HepG2 (cell line): ENCODE measurements around the gene NTM. TPM values are rescaled to one million over a fixed set of nuclear protein-coding genes. Genes with fewer than 3 reads are reported as not detected.

ENCODE experiments used
- ATAC-seq: fragments of 200-7000 bp; cut with Tn5 transposase; 3 replicates; pipeline ENCODE4 v1.9.1; 2020; ENCODE audit warnings: mild to moderate bottlenecking, moderate library complexity
- BruUV-seq: library from RNA; stranded (reverse); fragments of 400-500 nt; replicated peaks from 2 replicates; lab custom pipeline; 2021; lab: Mats Ljungman, UMichigan
- CTCF ChIA-PET: fragments of 300-600 bp; formaldehyde crosslinking; extraction: SDS; loops from one replicate; lab custom pipeline; 2021; ENCODE audit warnings: low total read pairs, inconsistent platforms, low intra/inter-chr PET ratio; lab: Yijun Ruan, JAX
- POLR2A ChIA-PET: fragments of 350-600 bp; sonication (Branson Sonifier 250); formaldehyde crosslinking; loops from one replicate; lab custom pipeline; 2020; ENCODE audit warnings: antibody characterized with exemption, inconsistent platforms; lab: Yijun Ruan, JAX
- DNase-seq: peaks from one replicate; pipeline ENCODE4 v3.0.0-alpha.2; 2015; ENCODE audit warnings: low spot score
- FAIRE-seq: peaks from 3 replicates; lab custom pipeline; 2011; peaks lifted over from hg19 to GRCh38; lab: Jason Lieb, UNC
- H2AFZ ChIP-seq: one replicate; pipeline ENCODE4 v1.6.1; 2011; ENCODE audit warnings: low read length, inconsistent platforms
- H3K27ac ChIP-seq: fragments of 300-600 bp; 3 replicates; pipeline ENCODE4 v1.8.0; 2011; ENCODE audit warnings: mixed run types, mild to moderate bottlenecking, mixed read lengths, low read length, inconsistent platforms; ENCODE audit not compliant: insufficient read depth; ENCODE audit errors: extremely low read length
- H3K27me3 ChIP-seq, 2 experiments: fragments of 200-600 bp in 1 of 2; 2 replicates in 1 of 2; 3 replicates in 1 of 2; pipeline versions ENCODE4 v1.6.0 to v1.8.0; 2011; ENCODE audit warnings: low read length in 2 of 2, mild to moderate bottlenecking in 2 of 2, moderate library complexity in 2 of 2, inconsistent platforms in 1 of 2; ENCODE audit not compliant: insufficient read depth in 2 of 2, control insufficient read depth in 1 of 2
- H3K36me3 ChIP-seq, 2 experiments: fragments of 200-600 bp in 1 of 2; replicated peaks in 1 of 2; 2 replicates in 1 of 2; 3 replicates in 1 of 2; pipeline versions ENCODE4 v1.5.1 to v1.8.0; 2011; ENCODE audit warnings: low read length in 2 of 2, inconsistent platforms in 1 of 2; ENCODE audit not compliant: insufficient read depth in 2 of 2, control insufficient read depth in 1 of 2
- H3K4me1 ChIP-seq: 2 replicates; pipeline ENCODE4 v1.5.1; 2012; ENCODE audit warnings: low read length, inconsistent platforms; ENCODE audit not compliant: insufficient read depth
- H3K4me2 ChIP-seq: 2 replicates; pipeline ENCODE4 v1.6.0; 2011; ENCODE audit warnings: low read depth, low read length, inconsistent platforms
- H3K4me3 ChIP-seq, 3 experiments: fragments of 200-600 bp in 1 of 3; sonication (generic), shearing (Covaris generic) in 1 of 3; replicated peaks in 1 of 3; 2 replicates each; pipeline ENCODE4 v1.5.1; 2011 to 2016; ENCODE audit warnings: low read length in 3 of 3, inconsistent platforms in 2 of 3, low read depth in 2 of 3, mild to moderate bottlenecking in 2 of 3, control low read depth in 1 of 3, mixed read lengths in 1 of 3; ENCODE audit not compliant: insufficient read depth in 1 of 3
- H3K79me2 ChIP-seq: one replicate; pipeline ENCODE4 v1.6.1; 2011; ENCODE audit warnings: low read length, inconsistent platforms; ENCODE audit not compliant: insufficient read depth
- H3K9ac ChIP-seq: 2 replicates; pipeline ENCODE4 v1.6.0; 2011; ENCODE audit warnings: mild to moderate bottlenecking, low read depth, low read length, inconsistent platforms; ENCODE audit not compliant: insufficient read depth
- H3K9me3 ChIP-seq: 2 replicates; pipeline ENCODE4 v1.5.1; 2012; ENCODE audit warnings: mild to moderate bottlenecking, low read length
- H4K20me1 ChIP-seq: 2 replicates; pipeline ENCODE4 v1.6.0; 2011; ENCODE audit warnings: inconsistent platforms, mild to moderate bottlenecking, low read length, moderate library complexity; ENCODE audit not compliant: insufficient read depth
- CENPX ChIP-seq: sonication (generic); formaldehyde crosslinking; IDR thresholded peaks from 2 replicates; pipeline ENCODE4 v1.9.0; 2021; ENCODE audit warnings: mild to moderate bottlenecking, missing genetic modification reagents, moderate library complexity
- DBP ChIP-seq: sonication (generic); formaldehyde crosslinking; IDR thresholded peaks from 2 replicates; pipeline ENCODE4 v1.4.0; 2020; ENCODE audit warnings: missing genetic modification reagents; ENCODE audit errors: not compliant biosample characterization
- DNMT3B ChIP-seq: conservative IDR thresholded peaks from 2 replicates; pipeline ENCODE4 v1.6.1; 2016; ENCODE audit warnings: missing biosample characterization, control low read depth
- NR2F6 ChIP-seq, 2 experiments: IDR thresholded peaks; 2 replicates each; pipeline ENCODE4 v1.6.1; 2016; ENCODE audit warnings: antibody characterized with exemption in 1 of 2, mild to moderate bottlenecking in 1 of 2
- ZBTB49 ChIP-seq: sonication (generic); formaldehyde crosslinking; IDR thresholded peaks from 2 replicates; pipeline ENCODE4 v1.4.0; 2020; ENCODE audit warnings: missing genetic modification reagents, borderline replicate concordance
- WGBS: methylation state at CpG from one replicate; pipeline ENCODE4 v1.1.6; 2017; ENCODE audit warnings: low lambda C conversion rate; 5-methylcytosine and 5-hydroxymethylcytosine counted together
- in situ Hi-C: cut with HindIII; loops from 2 replicates; pipeline ENCODE4 v1.10.0; 2017; ENCODE audit warnings: low pct_unique_long_range_greater_than_20kb; ENCODE audit not compliant: extremely low pct_ligation_motif_present
- intact Hi-C: fragments of 100-400 bp; cut with micrococcal nuclease; formaldehyde crosslinking; loops from one replicate; pipeline ENCODE4 v1.10.0; 2022; ENCODE audit not compliant: unreplicated experiment
- polyA plus RNA-seq, 8 experiments: library from polyadenylated mRNA; depleted of rRNA in 3 of 8; stranded (reverse) in 7 of 8; unstranded in 1 of 8; fragments of >200 nt; fragmentation: Illumina TruSeq in 4 of 8; extraction: Trizol in 4 of 8; gene quantifications; 2 replicates each; pipeline versions ENCODE4 v1.2.1 to v1.2.3, GENCODE V29; 2011 to 2016; ENCODE audit warnings: low read depth in 4 of 8, missing spikeins in 1 of 8, mixed read lengths in 1 of 8; ENCODE audit not compliant: insufficient read depth in 1 of 8
- total RNA-seq, 5 experiments: library from RNA; depleted of rRNA; stranded (reverse); fragments of >200 nt; fragmentation: Illumina TruSeq; extraction: Trizol; gene quantifications; 2 replicates each; pipeline ENCODE4 v1.2.3, GENCODE V29; 2016; ENCODE audit warnings: low read depth in 1 of 5

Gene NTM
- total and polyA plus RNA-seq, 2 of the 13 experiments (the other 11 are each of a cell fraction or from before 2014, with no cell fraction given) = not detected

DNA sequence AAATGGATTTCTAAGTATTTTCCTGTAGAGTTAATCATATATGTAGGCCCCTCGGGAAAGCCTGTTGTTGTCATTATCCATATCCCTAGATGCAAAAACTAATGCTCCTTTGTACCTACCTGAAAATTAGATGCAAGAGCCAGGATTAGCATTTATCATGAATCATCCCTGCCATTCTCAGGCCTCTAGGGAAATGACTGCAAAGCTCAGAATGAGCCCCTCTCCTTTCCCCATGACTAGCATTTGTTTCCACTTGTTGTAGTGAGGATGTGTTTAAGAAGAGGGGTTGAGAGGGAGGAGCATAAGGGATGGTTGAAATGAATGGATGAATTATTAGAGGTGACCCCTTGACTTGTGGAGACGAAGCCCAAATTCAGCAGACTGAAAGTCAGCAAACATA is 537.9 kb downstream of the NTM start:
- H3K36me3 ChIP-seq = no peaks in the 10 kb centered on the region
- 0% methylated on average over 1 of the region's 2 CpGs for WGBS
- intact Hi-C loops (no loop called here), in situ Hi-C loops (no loop called here)
- no peak overlapping the region for H3K4me2 ChIP-seq
- H3K79me2 ChIP-seq = no peaks in the 10 kb centered on the region
- peaks cover 1 to 13% of the 10 kb centered on the region in 2 experiments; a peak in 2 of 5 replicates for H3K27me3 ChIP-seq
- POLR2A ChIA-PET = no interaction called here
- no peaks in the 10 kb centered on the region for H3K9me3 ChIP-seq
- no peak for ATAC-seq
- no peak overlapping the region for H3K4me3 ChIP-seq
- no peak for DNase-seq
- H3K27ac ChIP-seq = no peak overlapping the region
- no peak overlapping the region for H2AFZ ChIP-seq
- FAIRE-seq = no peak
- no TSS peak for BruUV-seq
- CTCF ChIA-PET = no interaction called here
- no peaks in the 10 kb centered on the region for H3K4me1 ChIP-seq
- no peaks in the 10 kb centered on the region for H4K20me1 ChIP-seq
- TF ChIP-seq CENPX (CRISPR knock-in tag) (no peak), NR2F6 (IDR thresholded peaks at IDR 0.05) (no peak), NR2F6 (CRISPR knock-in tag; IDR thresholded peaks at IDR 0.05) (no peak), DBP (no peak), DNMT3B (CRISPR knock-in tag) (no peak), ZBTB49 (CRISPR knock-in tag) (no peak)
- no peak overlapping the region for H3K9ac ChIP-seq
